SK-N-SH (cell line): ENCODE measurements around the gene PTK6. TPM values are rescaled to one million over a fixed set of nuclear protein-coding genes. Genes with fewer than 3 reads are reported as not detected.

Source experiments
- CTCF ChIA-PET: fragments of 300-600, 350-600 bp; formaldehyde crosslinking; extraction: SDS; loops from one replicate; lab custom pipeline; 2021; lab: Yijun Ruan, JAX
- POLR2A ChIA-PET: fragments of 350-600 bp; sonication (Branson Sonifier 250); formaldehyde crosslinking; extraction: SDS; loops from one replicate; lab custom pipeline; 2020; ENCODE audit warnings: antibody characterized with exemption, inconsistent platforms; lab: Yijun Ruan, JAX
- DNase-seq: peaks from one replicate; pipeline ENCODE4 v3.0.0; 2012
- H2AFZ ChIP-seq: fragments of 200-600 bp; sonication (generic); 2 replicates; pipeline ENCODE4 v1.8.1; 2016; ENCODE audit warnings: antibody characterized with exemption, mild to moderate bottlenecking, low read depth
- H3F3A ChIP-seq: fragments of 200-600 bp; sonication (generic); replicated peaks from 2 replicates; pipeline ENCODE3; 2016; ENCODE audit warnings: antibody characterized with exemption, mild to moderate bottlenecking; ENCODE audit not compliant: insufficient read depth
- H3K27ac ChIP-seq, 2 experiments: fragments of 200-500 bp in 1 of 2; fragments of 200-600 bp in 1 of 2; sonication (Bioruptor generic) in 1 of 2; sonication (generic), shearing (Covaris generic) in 1 of 2; 2 replicates each; pipeline versions ENCODE4 v1.5.1 to v1.6.1; 2014 to 2016; ENCODE audit warnings: low read depth in 2 of 2, inconsistent platforms in 1 of 2, low read length in 1 of 2, mild to moderate bottlenecking in 1 of 2, mixed read lengths in 1 of 2
- H3K27me3 ChIP-seq: fragments of 200-600 bp; sonication (generic), shearing (Covaris generic); 2 replicates; pipeline ENCODE4 v1.6.1; 2016; ENCODE audit warnings: mixed run types; ENCODE audit not compliant: insufficient read depth
- H3K36me3 ChIP-seq, 2 experiments: fragments of 200-500 bp in 1 of 2; fragments of 200-600 bp in 1 of 2; sonication (Bioruptor generic) in 1 of 2; sonication (generic) in 1 of 2; replicated peaks in 1 of 2; 2 replicates each; pipeline versions ENCODE3 to v1.5.1; 2014 to 2016; ENCODE audit warnings: low read length in 1 of 2, mild to moderate bottlenecking in 1 of 2; ENCODE audit not compliant: insufficient read depth in 2 of 2, control insufficient read depth in 1 of 2
- H3K4me1 ChIP-seq, 2 experiments: fragments of 200-500 bp in 1 of 2; fragments of 200-600 bp in 1 of 2; sonication (Bioruptor generic) in 1 of 2; sonication (generic), shearing (Covaris generic) in 1 of 2; 2 replicates each; pipeline versions ENCODE4 v1.5.1 to v1.6.1; 2014 to 2016; ENCODE audit warnings: low read depth in 1 of 2, low read length in 1 of 2, mixed run types in 1 of 2; ENCODE audit not compliant: insufficient read depth in 2 of 2, control insufficient read depth in 1 of 2
- H3K4me2 ChIP-seq: fragments of 200-600 bp; sonication (generic), shearing (Covaris generic); 2 replicates; pipeline ENCODE4 v1.6.1; 2017; ENCODE audit warnings: mixed run types
- H3K4me3 ChIP-seq, 2 experiments: fragments of 200-500 bp in 1 of 2; fragments of 200-600 bp in 1 of 2; sonication (Bioruptor generic) in 1 of 2; sonication (generic), shearing (Covaris generic) in 1 of 2; 2 replicates each; pipeline versions ENCODE4 v1.5.1 to v1.8.1; 2014 to 2016; ENCODE audit warnings: low read depth in 2 of 2, inconsistent platforms in 1 of 2, low read length in 1 of 2, mild to moderate bottlenecking in 1 of 2, mixed read lengths in 1 of 2, moderate library complexity in 1 of 2
- H3K79me2 ChIP-seq: fragments of 200-600 bp; sonication (generic); 2 replicates; pipeline ENCODE4 v1.8.1; 2017; ENCODE audit warnings: mild to moderate bottlenecking; ENCODE audit not compliant: insufficient read depth
- H3K9ac ChIP-seq: fragments of 200-600 bp; sonication (generic); 2 replicates; pipeline ENCODE4 v1.6.1; 2017; ENCODE audit warnings: mixed run types
- H3K9me2 ChIP-seq: fragments of 200-600 bp; sonication (generic); 2 replicates; pipeline ENCODE4 v1.6.1; 2017; ENCODE audit warnings: mixed run types
- H3K9me3 ChIP-seq: fragments of 200-600 bp; sonication (generic); 2 replicates; pipeline ENCODE4 v1.6.1; 2017; ENCODE audit warnings: mixed run types, mild to moderate bottlenecking, moderate library complexity
- H4K20me1 ChIP-seq: fragments of 200-600 bp; sonication (generic); 2 replicates; pipeline ENCODE4 v1.6.1; 2017; ENCODE audit warnings: mild to moderate bottlenecking, mixed run types; ENCODE audit not compliant: insufficient read depth
- ELF1 ChIP-seq: IDR thresholded peaks from 2 replicates; pipeline ENCODE4 v1.4.0; 2012
- EP300 ChIP-seq, 2 experiments: IDR thresholded peaks; 2 replicates each; pipeline versions ENCODE4 v1.4.0 to v1.6.1; 2012; ENCODE audit warnings: borderline replicate concordance in 1 of 2, low read depth in 1 of 2, low read length in 1 of 2
- EZH2phosphoT487 ChIP-seq: fragments of 200-600 bp; sonication (generic); IDR thresholded peaks from 2 replicates; pipeline ENCODE4 v1.6.1; 2017; ENCODE audit warnings: low read depth, mixed run types, mild to moderate bottlenecking, antibody characterized with exemption, moderate library complexity, borderline replicate concordance
- FOXM1 ChIP-seq: IDR thresholded peaks from 2 replicates; pipeline ENCODE4 v1.4.0; 2012; ENCODE audit warnings: low read depth, mild to moderate bottlenecking
- GATA2 ChIP-seq: sonication (generic); formaldehyde crosslinking; IDR thresholded peaks from 2 replicates; pipeline ENCODE4 v1.5.0; 2020; ENCODE audit warnings: mild to moderate bottlenecking, missing genetic modification reagents
- JUND ChIP-seq: IDR thresholded peaks from 2 replicates; pipeline ENCODE4 v1.4.0; 2012
- MEF2A ChIP-seq: IDR thresholded peaks from 2 replicates; pipeline ENCODE4 v1.4.0; 2012; ENCODE audit warnings: low read depth, borderline replicate concordance
- MXI1 ChIP-seq: IDR thresholded peaks from 2 replicates; pipeline ENCODE4 v1.6.1; 2012; ENCODE audit warnings: mild to moderate bottlenecking, low read depth, low read length, improper control_type of control experiment
- POLR2AphosphoS5 ChIP-seq: IDR thresholded peaks from 2 replicates; pipeline ENCODE4 v1.6.1; 2012; ENCODE audit warnings: low read depth, low read length
- RFX5 ChIP-seq: IDR thresholded peaks from 2 replicates; pipeline ENCODE4 v1.6.1; 2012; ENCODE audit warnings: mild to moderate bottlenecking, improper control_type of control experiment, low read length
- RXRA ChIP-seq: IDR thresholded peaks from 2 replicates; pipeline ENCODE4 v1.4.0; 2012; ENCODE audit warnings: low read depth, mild to moderate bottlenecking, borderline replicate concordance
- SMC3 ChIP-seq: IDR thresholded peaks from 2 replicates; pipeline ENCODE4 v1.6.1; 2012; ENCODE audit warnings: low read depth, low read length, improper control_type of control experiment
- TCF12 ChIP-seq: IDR thresholded peaks from 2 replicates; pipeline ENCODE4 v1.4.0; 2012
- YY1 ChIP-seq: IDR thresholded peaks from 2 replicates; pipeline ENCODE4 v1.4.0; 2012; ENCODE audit warnings: low read depth, mild to moderate bottlenecking
- WGBS: methylation state at CpG from one replicate; pipeline ENCODE4 v1.1.6; 2017; ENCODE audit warnings: low lambda C conversion rate; 5-methylcytosine and 5-hydroxymethylcytosine counted together
- polyA plus RNA-seq, 3 experiments: library from polyadenylated mRNA; depleted of rRNA; stranded (reverse); fragments of >200 nt; gene quantifications; 2 replicates each; pipeline ENCODE4 v1.2.3, GENCODE V29; 2012
- TF ChIP-seq, protein P1 (sequence below): IDR thresholded peaks from 2 replicates; pipeline ENCODE4 v1.4.0; 2012; ENCODE audit warnings: low read depth, borderline replicate concordance
- TF ChIP-seq, protein P2 (sequence below): fragments of 150-350 bp; IDR thresholded peaks from 2 replicates; pipeline ENCODE4 v1.6.1; 2016; ENCODE audit warnings: mild to moderate bottlenecking, low read depth, low read length
- TF ChIP-seq, protein P3 (sequence below): fragments of 200-600 bp; sonication (generic); IDR thresholded peaks from 2 replicates; pipeline ENCODE4 v1.6.1; 2017; ENCODE audit warnings: antibody characterized with exemption, mild to moderate bottlenecking, moderate library complexity
- TF ChIP-seq, protein P4 (sequence below): IDR thresholded peaks from 2 replicates; pipeline ENCODE4 v1.4.0; 2012; ENCODE audit warnings: low read depth, borderline replicate concordance
- TF ChIP-seq, protein P5 (sequence below): IDR thresholded peaks from 2 replicates; pipeline ENCODE4 v1.6.1; 2012; ENCODE audit warnings: mild to moderate bottlenecking, low read depth, low read length, moderate library complexity

PTK6 gene
- polyA plus RNA-seq, 1 of the 3 experiments (the other 2 are of a cell fraction) = 0.07 TPM

DNA sequence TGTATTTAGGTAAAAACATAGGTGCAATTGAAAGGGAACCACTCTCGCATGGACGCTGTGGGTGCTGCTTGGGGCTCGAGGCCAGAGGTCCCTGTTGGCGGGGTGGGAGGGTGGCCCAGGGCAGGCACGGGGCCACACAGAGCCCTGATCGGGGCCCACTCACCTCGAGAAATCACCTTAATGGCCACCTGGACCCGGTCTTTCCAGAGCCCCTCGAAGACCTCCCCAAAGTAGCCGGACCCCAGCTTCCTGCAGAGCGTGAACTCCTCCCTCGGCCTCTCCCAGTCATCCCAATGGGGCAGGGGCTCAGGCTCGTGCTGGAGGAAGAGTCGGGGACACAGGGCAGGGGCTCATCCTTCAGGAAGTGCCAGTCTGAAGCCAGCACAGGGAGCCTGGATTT lies 3.8 kb downstream of the PTK6 start:
- Histone ChIP-seq H3K4me1 (peaks cover 0 to 21% of the 10 kb centered on the region in 2 experiments; a peak in 1 of 4 replicates), H3K79me2 (no peaks in the 10 kb centered on the region), H3K27ac (no peak overlapping the region), H3K4me2 (no peak overlapping the region), H3K36me3 (no peaks in the 10 kb centered on the region), H3K9me3 (no peaks in the 10 kb centered on the region), H3F3A (no peaks in the 10 kb centered on the region), H3K9ac (no peak overlapping the region), H3K27me3 (no peaks in the 10 kb centered on the region), H4K20me1 (no peaks in the 10 kb centered on the region), H3K4me3 (no peak overlapping the region), H3K9me2 (no peaks in the 10 kb centered on the region), H2AFZ (no peak overlapping the region)
- DNase-seq = no peak
- ChIA-PET CTCF (no interaction called here), POLR2A (no interaction called here)
- 77% methylated on average over 6 of the region's 14 CpGs for WGBS
- TF ChIP-seq, protein P1, sequence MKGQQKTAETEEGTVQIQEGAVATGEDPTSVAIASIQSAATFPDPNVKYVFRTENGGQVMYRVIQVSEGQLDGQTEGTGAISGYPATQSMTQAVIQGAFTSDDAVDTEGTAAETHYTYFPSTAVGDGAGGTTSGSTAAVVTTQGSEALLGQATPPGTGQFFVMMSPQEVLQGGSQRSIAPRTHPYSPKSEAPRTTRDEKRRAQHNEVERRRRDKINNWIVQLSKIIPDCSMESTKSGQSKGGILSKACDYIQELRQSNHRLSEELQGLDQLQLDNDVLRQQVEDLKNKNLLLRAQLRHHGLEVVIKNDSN = no peak
- no peak for TF ChIP-seq RXRA
- no peak for TF ChIP-seq MEF2A
- no peak for TF ChIP-seq POLR2AphosphoS5
- TF ChIP-seq ELF1 = no peak
- no peak for TF ChIP-seq EP300 (IDR thresholded peaks at IDR 0.05; ENCODE audit: borderline replicate concordance in 1 of 2, low read depth in 1 of 2, low read length in 1 of 2)
- no peak for TF ChIP-seq YY1
- TF ChIP-seq, protein P2, sequence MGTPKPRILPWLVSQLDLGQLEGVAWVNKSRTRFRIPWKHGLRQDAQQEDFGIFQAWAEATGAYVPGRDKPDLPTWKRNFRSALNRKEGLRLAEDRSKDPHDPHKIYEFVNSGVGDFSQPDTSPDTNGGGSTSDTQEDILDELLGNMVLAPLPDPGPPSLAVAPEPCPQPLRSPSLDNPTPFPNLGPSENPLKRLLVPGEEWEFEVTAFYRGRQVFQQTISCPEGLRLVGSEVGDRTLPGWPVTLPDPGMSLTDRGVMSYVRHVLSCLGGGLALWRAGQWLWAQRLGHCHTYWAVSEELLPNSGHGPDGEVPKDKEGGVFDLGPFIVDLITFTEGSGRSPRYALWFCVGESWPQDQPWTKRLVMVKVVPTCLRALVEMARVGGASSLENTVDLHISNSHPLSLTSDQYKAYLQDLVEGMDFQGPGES = no peak
- TF ChIP-seq TCF12 = no peak
- TF ChIP-seq EZH2phosphoT487 = no peak
- no peak for TF ChIP-seq MXI1
- TF ChIP-seq, protein P3, sequence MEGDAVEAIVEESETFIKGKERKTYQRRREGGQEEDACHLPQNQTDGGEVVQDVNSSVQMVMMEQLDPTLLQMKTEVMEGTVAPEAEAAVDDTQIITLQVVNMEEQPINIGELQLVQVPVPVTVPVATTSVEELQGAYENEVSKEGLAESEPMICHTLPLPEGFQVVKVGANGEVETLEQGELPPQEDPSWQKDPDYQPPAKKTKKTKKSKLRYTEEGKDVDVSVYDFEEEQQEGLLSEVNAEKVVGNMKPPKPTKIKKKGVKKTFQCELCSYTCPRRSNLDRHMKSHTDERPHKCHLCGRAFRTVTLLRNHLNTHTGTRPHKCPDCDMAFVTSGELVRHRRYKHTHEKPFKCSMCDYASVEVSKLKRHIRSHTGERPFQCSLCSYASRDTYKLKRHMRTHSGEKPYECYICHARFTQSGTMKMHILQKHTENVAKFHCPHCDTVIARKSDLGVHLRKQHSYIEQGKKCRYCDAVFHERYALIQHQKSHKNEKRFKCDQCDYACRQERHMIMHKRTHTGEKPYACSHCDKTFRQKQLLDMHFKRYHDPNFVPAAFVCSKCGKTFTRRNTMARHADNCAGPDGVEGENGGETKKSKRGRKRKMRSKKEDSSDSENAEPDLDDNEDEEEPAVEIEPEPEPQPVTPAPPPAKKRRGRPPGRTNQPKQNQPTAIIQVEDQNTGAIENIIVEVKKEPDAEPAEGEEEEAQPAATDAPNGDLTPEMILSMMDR = no peak
- TF ChIP-seq RFX5 = no peak

DNA sequence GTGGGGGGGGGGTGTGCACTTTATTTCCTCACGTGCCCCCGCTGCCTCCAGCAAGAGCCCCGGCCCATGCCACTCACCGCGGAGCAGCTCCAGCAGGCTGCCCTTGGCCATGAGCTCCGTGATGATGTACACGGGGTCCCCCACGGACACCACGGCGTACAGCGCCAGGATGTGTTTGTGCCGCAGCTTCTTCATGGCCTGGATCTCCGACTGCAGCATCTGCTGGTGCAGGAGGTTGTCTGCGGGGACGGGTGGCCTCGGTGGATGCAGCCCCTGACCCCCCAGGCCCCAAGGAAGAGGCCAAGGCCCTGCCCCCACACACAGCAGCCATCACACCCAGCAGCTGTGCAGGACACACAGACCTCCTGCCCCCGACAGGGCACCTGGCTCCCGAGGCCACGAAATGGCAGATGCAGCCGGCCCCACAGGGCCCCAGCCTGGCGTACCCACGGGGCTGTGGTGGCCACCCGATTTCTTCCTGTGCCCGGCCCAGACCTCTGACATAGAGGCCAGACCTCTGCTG lies 4.7 kb downstream of the PTK6 start:
- Histone ChIP-seq H3K9ac (no peak overlapping the region), H3K27ac (no peak overlapping the region), H2AFZ (no peak overlapping the region), H3K27me3 (no peaks in the 10 kb centered on the region), H3K79me2 (no peaks in the 10 kb centered on the region), H3K36me3 (no peaks in the 10 kb centered on the region), H3K9me3 (no peaks in the 10 kb centered on the region), H3K4me1 (peaks cover 0 to 15% of the 10 kb centered on the region in 2 experiments; a peak in 1 of 4 replicates), H3K4me3 (no peak overlapping the region), H4K20me1 (0 out of 2 replicates have a peak, but pooled peaks cover 4% of the 10 kb centered on the region), H3K9me2 (no peaks in the 10 kb centered on the region), H3K4me2 (no peak overlapping the region), H3F3A (peaks cover 1% of the 10 kb centered on the region)
- POLR2A ChIA-PET = interaction anchor here (1.4 kb wide), 1 partner anchor 11 kb away, joined by 4 read pairs; no protein-coding TSS in a partner anchor
- 86% methylated on average over 6 of the region's 24 CpGs for WGBS
- CTCF ChIA-PET = interaction anchor here (0.7 kb wide), 1 partner anchor 109 kb away, joined by 3 read pairs; no protein-coding TSS in a partner anchor
- DNase-seq = peak; percentile 25
- no peak for TF ChIP-seq YY1
- TF ChIP-seq, protein P4, sequence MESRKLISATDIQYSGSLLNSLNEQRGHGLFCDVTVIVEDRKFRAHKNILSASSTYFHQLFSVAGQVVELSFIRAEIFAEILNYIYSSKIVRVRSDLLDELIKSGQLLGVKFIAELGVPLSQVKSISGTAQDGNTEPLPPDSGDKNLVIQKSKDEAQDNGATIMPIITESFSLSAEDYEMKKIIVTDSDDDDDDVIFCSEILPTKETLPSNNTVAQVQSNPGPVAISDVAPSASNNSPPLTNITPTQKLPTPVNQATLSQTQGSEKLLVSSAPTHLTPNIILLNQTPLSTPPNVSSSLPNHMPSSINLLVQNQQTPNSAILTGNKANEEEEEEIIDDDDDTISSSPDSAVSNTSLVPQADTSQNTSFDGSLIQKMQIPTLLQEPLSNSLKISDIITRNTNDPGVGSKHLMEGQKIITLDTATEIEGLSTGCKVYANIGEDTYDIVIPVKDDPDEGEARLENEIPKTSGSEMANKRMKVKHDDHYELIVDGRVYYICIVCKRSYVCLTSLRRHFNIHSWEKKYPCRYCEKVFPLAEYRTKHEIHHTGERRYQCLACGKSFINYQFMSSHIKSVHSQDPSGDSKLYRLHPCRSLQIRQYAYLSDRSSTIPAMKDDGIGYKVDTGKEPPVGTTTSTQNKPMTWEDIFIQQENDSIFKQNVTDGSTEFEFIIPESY = no peak
- no peak for TF ChIP-seq FOXM1
- TF ChIP-seq JUND = no peak
- no peak for TF ChIP-seq SMC3
- no peak for TF ChIP-seq MXI1
- TF ChIP-seq, protein P5, sequence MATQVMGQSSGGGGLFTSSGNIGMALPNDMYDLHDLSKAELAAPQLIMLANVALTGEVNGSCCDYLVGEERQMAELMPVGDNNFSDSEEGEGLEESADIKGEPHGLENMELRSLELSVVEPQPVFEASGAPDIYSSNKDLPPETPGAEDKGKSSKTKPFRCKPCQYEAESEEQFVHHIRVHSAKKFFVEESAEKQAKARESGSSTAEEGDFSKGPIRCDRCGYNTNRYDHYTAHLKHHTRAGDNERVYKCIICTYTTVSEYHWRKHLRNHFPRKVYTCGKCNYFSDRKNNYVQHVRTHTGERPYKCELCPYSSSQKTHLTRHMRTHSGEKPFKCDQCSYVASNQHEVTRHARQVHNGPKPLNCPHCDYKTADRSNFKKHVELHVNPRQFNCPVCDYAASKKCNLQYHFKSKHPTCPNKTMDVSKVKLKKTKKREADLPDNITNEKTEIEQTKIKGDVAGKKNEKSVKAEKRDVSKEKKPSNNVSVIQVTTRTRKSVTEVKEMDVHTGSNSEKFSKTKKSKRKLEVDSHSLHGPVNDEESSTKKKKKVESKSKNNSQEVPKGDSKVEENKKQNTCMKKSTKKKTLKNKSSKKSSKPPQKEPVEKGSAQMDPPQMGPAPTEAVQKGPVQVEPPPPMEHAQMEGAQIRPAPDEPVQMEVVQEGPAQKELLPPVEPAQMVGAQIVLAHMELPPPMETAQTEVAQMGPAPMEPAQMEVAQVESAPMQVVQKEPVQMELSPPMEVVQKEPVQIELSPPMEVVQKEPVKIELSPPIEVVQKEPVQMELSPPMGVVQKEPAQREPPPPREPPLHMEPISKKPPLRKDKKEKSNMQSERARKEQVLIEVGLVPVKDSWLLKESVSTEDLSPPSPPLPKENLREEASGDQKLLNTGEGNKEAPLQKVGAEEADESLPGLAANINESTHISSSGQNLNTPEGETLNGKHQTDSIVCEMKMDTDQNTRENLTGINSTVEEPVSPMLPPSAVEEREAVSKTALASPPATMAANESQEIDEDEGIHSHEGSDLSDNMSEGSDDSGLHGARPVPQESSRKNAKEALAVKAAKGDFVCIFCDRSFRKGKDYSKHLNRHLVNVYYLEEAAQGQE = no peak
- TF ChIP-seq GATA2 (CRISPR knock-in tag) = no peak
